H7 (cell line): ENCODE data around the gene BAIAP2L1. TPM values are rescaled to one million over a fixed set of nuclear protein-coding genes. Genes with fewer than 3 reads are reported as not detected.
A peak's percentile ranks its signal among the peaks of the same experiment; 100 is the strongest.
"Not testable (repeated sequence)": the region's sequence is repeated elsewhere in the genome, so short reads cannot be mapped to it uniquely, and the experiment has no call there.

Experiments
- DNase-seq: peaks from one replicate; pipeline ENCODE4 v3.0.0; 2012
- H3K27me3 ChIP-seq: 2 replicates; pipeline ENCODE4 v1.6.0; 2011; ENCODE audit warnings: mild to moderate bottlenecking, low read length; ENCODE audit not compliant: control insufficient read depth, insufficient read depth
- H3K36me3 ChIP-seq: replicated peaks from 2 replicates; pipeline ENCODE4 v1.5.1; 2011; ENCODE audit warnings: low read length; ENCODE audit not compliant: control insufficient read depth, insufficient read depth
- H3K4me3 ChIP-seq: 2 replicates; pipeline ENCODE4 v1.5.1; 2011; ENCODE audit warnings: low read depth, mild to moderate bottlenecking, control low read depth, low read length, moderate library complexity; ENCODE audit not compliant: insufficient read depth
- total RNA-seq: library from RNA; depleted of rRNA; stranded (reverse); fragments of >200 nt; shearing (Covaris generic); gene quantifications from 2 replicates; pipeline ENCODE4 v1.2.3, GENCODE V29; 2014

BAIAP2L1 gene
- total RNA-seq, 1 experiment from 2014 or later: 16.6 TPM

- Histone ChIP-seq H3K27me3 (no peaks in the 10 kb centered on the region), H3K36me3 (no peaks in the 10 kb centered on the region), H3K4me3 (no peak overlapping the region)
- DNase-seq: no peak
Measured at GRCh38 chr7:98330926-98331529, 69.9 kb downstream of the BAIAP2L1 start.

GRCh38 chr7:98329791-98330373, 71.0 kb downstream of the BAIAP2L1 start:
- no peak overlapping the region for H3K4me3 ChIP-seq
- H3K36me3 ChIP-seq: no peaks in the 10 kb centered on the region
- no peaks in the 10 kb centered on the region for H3K27me3 ChIP-seq
- DNase-seq: no peak

GRCh38 chr7:98329100-98329790, 71.6 kb downstream of the BAIAP2L1 start:
- Histone ChIP-seq H3K36me3 (no peaks in the 10 kb centered on the region), H3K4me3 (no peak overlapping the region), H3K27me3 (no peaks in the 10 kb centered on the region)
- no peak for DNase-seq

- Histone ChIP-seq H3K36me3 (no peaks in the 10 kb centered on the region), H3K4me3 (no peak overlapping the region), H3K27me3 (no peaks in the 10 kb centered on the region)
- DNase-seq: no peak
Measured at GRCh38 chr7:98324782-98325181, 76.1 kb downstream of the BAIAP2L1 start.

- Histone ChIP-seq H3K36me3 (no peaks in the 10 kb centered on the region), H3K27me3 (no peaks in the 10 kb centered on the region), H3K4me3 (no peak overlapping the region)
- DNase-seq: peak; percentile 84
Measured at GRCh38 chr7:98323597-98324322, 77.1 kb downstream of the BAIAP2L1 start.

GRCh38 chr7:98322331-98323270, 78.3 kb downstream of the BAIAP2L1 start:
- Histone ChIP-seq H3K27me3 (no peaks in the 10 kb centered on the region), H3K4me3 (no peak overlapping the region), H3K36me3 (no peaks in the 10 kb centered on the region)
- no peak for DNase-seq

GRCh38 chr7:98321301-98321700, 79.6 kb downstream of the BAIAP2L1 start:
- H3K4me3 ChIP-seq: no peak overlapping the region
- H3K27me3 ChIP-seq: no peaks in the 10 kb centered on the region
- no peak for DNase-seq

GRCh38 chr7:98319176-98319575, 81.7 kb downstream of the BAIAP2L1 start:
- Histone ChIP-seq H3K27me3 (no peaks in the 10 kb centered on the region), H3K4me3 (no peak overlapping the region)
- no peak for DNase-seq

More at GRCh38 chr7:98321301-98321700, 79.6 kb downstream of the BAIAP2L1 start:
- H3K36me3 ChIP-seq: no peaks in the 10 kb centered on the region; the same call in 1 of the 2 replicates

GRCh38 chr7:98317366-98318040, 83.4 kb downstream of the BAIAP2L1 start:
- Histone ChIP-seq H3K4me3 (no peak overlapping the region), H3K27me3 (no peaks in the 10 kb centered on the region), H3K36me3 (peaks cover 3% of the 10 kb centered on the region)
- DNase-seq: no peak

More at GRCh38 chr7:98319176-98319575, 81.7 kb downstream of the BAIAP2L1 start:
- H3K36me3 ChIP-seq: peaks cover 2% of the 10 kb centered on the region

- not testable (repeated sequence) for H3K36me3 ChIP-seq, H3K27me3 ChIP-seq, H3K4me3 ChIP-seq, DNase-seq
Measured at GRCh38 chr7:98315994-98316527, 84.8 kb downstream of the BAIAP2L1 start.

GRCh38 chr7:98315318-98315993, 85.4 kb downstream of the BAIAP2L1 start:
- Histone ChIP-seq H3K4me3 (no peak overlapping the region), H3K27me3 (no peaks in the 10 kb centered on the region), H3K36me3 (peaks cover 3% of the 10 kb centered on the region)
- DNase-seq: no peak

GRCh38 chr7:98314469-98314868, 86.4 kb downstream of the BAIAP2L1 start:
- Histone ChIP-seq H3K36me3 (peaks cover 3% of the 10 kb centered on the region), H3K4me3 (no peak overlapping the region), H3K27me3 (no peaks in the 10 kb centered on the region)
- DNase-seq: no peak

GRCh38 chr7:98312201-98312600, 88.7 kb downstream of the BAIAP2L1 start:
- Histone ChIP-seq H3K36me3 (peaks cover 9% of the 10 kb centered on the region), H3K27me3 (no peaks in the 10 kb centered on the region), H3K4me3 (no peak overlapping the region)
- DNase-seq: no peak
